PC-3 (cell line): Measurements from ENCODE around the gene SPATA2. TPM values are rescaled to one million over a fixed set of nuclear protein-coding genes. Genes with fewer than 3 reads are reported as not detected.

Experiments used
- ATAC-seq: fragments of 200-7000 bp; cut with Tn5 transposase; 2 replicates; pipeline ENCODE4 v1.9.1; 2020; ENCODE audit warnings: mild to moderate bottlenecking, moderate library complexity
- BruUV-seq: library from RNA; stranded (reverse); fragments of 400-500 nt; replicated peaks from 2 replicates; lab custom pipeline; 2021; lab: Mats Ljungman, UMichigan
- CTCF ChIA-PET: fragments of 300-600 bp; sonication (Branson Sonifier 250); formaldehyde crosslinking; loops from one replicate; lab custom pipeline; 2022; ENCODE audit warnings: antibody characterized with exemption; lab: Charles Lee
- POLR2A ChIA-PET: fragments of 300-600 bp; sonication (Branson Sonifier 250); formaldehyde crosslinking; loops from one replicate; lab custom pipeline; 2022; ENCODE audit warnings: antibody characterized with exemption; ENCODE audit not compliant: unreplicated experiment; lab: Charles Lee
- DNase-seq: peaks from one replicate; pipeline ENCODE4 v3.0.0-alpha.2; 2015
- H2AFZ ChIP-seq: fragments of 300-600 bp; sonication (generic); 2 replicates; pipeline ENCODE4 v1.6.0; 2016; ENCODE audit warnings: antibody characterized with exemption, low read length
- H3F3A ChIP-seq: fragments of 300-600 bp; sonication (generic); one replicate; pipeline ENCODE4 v1.6.0; 2017; ENCODE audit warnings: antibody characterized with exemption, low read length, control low read depth, mild to moderate bottlenecking; ENCODE audit not compliant: unreplicated experiment
- H3K27ac ChIP-seq: fragments of 300-600 bp; sonication (generic); 2 replicates; pipeline ENCODE4 v1.5.1; 2016; ENCODE audit warnings: mild to moderate bottlenecking, low read length
- H3K27me3 ChIP-seq: fragments of 300-600 bp; sonication (generic); 2 replicates; pipeline ENCODE4 v1.6.1; 2016; ENCODE audit warnings: low read length, mixed read lengths
- H3K36me3 ChIP-seq: fragments of 300-600 bp; sonication (generic); 2 replicates; pipeline ENCODE4 v1.6.1; 2016; ENCODE audit warnings: low read depth, mixed run types, low read length, mixed read lengths
- H3K4me1 ChIP-seq: fragments of 300-600 bp; sonication (generic); 2 replicates; pipeline ENCODE4 v1.5.1; 2016; ENCODE audit warnings: low read length; ENCODE audit not compliant: insufficient read depth
- H3K4me2 ChIP-seq: fragments of 300-600 bp; sonication (generic); 2 replicates; pipeline ENCODE4 v1.6.0; 2016; ENCODE audit warnings: low read length
- H3K4me3 ChIP-seq: fragments of 300-600 bp; sonication (generic); 2 replicates; pipeline ENCODE4 v1.5.1; 2016; ENCODE audit warnings: mild to moderate bottlenecking, low read length, mixed read lengths
- H3K79me2 ChIP-seq: fragments of 300-600 bp; sonication (generic); 2 replicates; pipeline ENCODE4 v1.6.1; 2017; ENCODE audit warnings: low read length, mixed read lengths
- H3K9ac ChIP-seq: fragments of 300-600 bp; sonication (generic); 2 replicates; pipeline ENCODE4 v1.6.0; 2016; ENCODE audit warnings: mild to moderate bottlenecking, low read length
- H3K9me2 ChIP-seq: fragments of 300-600 bp; sonication (generic); replicated peaks from 2 replicates; pipeline ENCODE4 v1.6.1; 2016; ENCODE audit warnings: mixed run types, low read length, mixed read lengths
- H3K9me3 ChIP-seq: fragments of 300-600 bp; sonication (generic); 2 replicates; pipeline ENCODE4 v1.6.1; 2016; ENCODE audit warnings: low read length, mixed read lengths
- H4K20me1 ChIP-seq: fragments of 300-600 bp; sonication (generic); 2 replicates; pipeline ENCODE4 v1.6.1; 2016; ENCODE audit warnings: low read length, mixed read lengths
- EZH2 ChIP-seq: fragments of 300-600 bp; sonication (generic); IDR thresholded peaks from one replicate; pipeline ENCODE4 v1.6.1; 2017; ENCODE audit warnings: antibody characterized with exemption, mild to moderate bottlenecking, low read length; ENCODE audit not compliant: unreplicated experiment
- EZH2phosphoT487 ChIP-seq: fragments of 300-600 bp; sonication (generic); IDR thresholded peaks from 2 replicates; pipeline ENCODE4 v1.6.1; 2018; ENCODE audit warnings: mild to moderate bottlenecking, antibody characterized with exemption, low read length, borderline replicate concordance
- intact Hi-C: fragments of 100-400 bp; cut with micrococcal nuclease; formaldehyde crosslinking; loops from 2 replicates; pipeline ENCODE4 v1.9.0; 2023
- total RNA-seq: library from RNA; depleted of rRNA; stranded (reverse); fragments of >200 nt; gene quantifications from 2 replicates; pipeline ENCODE4 v1.2.3, GENCODE V29; 2014
- TF ChIP-seq, protein P1 (sequence below): fragments of 300-600 bp; sonication (generic); conservative IDR thresholded peaks from 2 replicates; pipeline ENCODE4 v1.5.1; 2017; ENCODE audit warnings: antibody characterized with exemption, low read depth, mild to moderate bottlenecking, low read length

Gene SPATA2
- total RNA-seq, 1 experiment from 2014 or later: 7.4 TPM

DNA sequence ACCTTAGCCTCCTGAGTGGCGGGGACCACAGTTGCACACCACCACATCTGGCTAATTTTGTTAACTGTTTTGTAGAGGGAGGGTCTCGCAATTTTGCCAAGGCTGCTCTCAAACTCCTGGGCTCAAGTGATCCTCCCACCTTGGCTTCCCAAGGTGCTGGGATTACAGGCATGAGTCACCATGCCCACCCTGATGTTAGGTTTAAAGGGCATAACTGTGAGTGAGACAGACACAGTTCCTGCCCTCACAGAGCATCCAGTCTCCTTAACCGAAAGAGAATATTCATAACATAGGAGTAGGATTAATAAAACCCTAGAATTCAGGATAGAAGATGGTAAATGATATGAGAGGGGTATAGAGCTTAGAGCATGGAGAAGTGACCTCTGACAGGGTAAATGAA lies 3.1 kb upstream of the SPATA2 start:
- TF ChIP-seq, protein P1, sequence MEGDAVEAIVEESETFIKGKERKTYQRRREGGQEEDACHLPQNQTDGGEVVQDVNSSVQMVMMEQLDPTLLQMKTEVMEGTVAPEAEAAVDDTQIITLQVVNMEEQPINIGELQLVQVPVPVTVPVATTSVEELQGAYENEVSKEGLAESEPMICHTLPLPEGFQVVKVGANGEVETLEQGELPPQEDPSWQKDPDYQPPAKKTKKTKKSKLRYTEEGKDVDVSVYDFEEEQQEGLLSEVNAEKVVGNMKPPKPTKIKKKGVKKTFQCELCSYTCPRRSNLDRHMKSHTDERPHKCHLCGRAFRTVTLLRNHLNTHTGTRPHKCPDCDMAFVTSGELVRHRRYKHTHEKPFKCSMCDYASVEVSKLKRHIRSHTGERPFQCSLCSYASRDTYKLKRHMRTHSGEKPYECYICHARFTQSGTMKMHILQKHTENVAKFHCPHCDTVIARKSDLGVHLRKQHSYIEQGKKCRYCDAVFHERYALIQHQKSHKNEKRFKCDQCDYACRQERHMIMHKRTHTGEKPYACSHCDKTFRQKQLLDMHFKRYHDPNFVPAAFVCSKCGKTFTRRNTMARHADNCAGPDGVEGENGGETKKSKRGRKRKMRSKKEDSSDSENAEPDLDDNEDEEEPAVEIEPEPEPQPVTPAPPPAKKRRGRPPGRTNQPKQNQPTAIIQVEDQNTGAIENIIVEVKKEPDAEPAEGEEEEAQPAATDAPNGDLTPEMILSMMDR: no peak
- TF ChIP-seq EZH2 (no peak), EZH2phosphoT487 (no peak)
- ChIA-PET POLR2A (no interaction called here), CTCF (no interaction called here)
- Histone ChIP-seq H3K9me2 (no peaks in the 10 kb centered on the region), H3F3A (no peaks in the 10 kb centered on the region), H3K4me3 (no peak overlapping the region), H3K4me1 (peaks cover 21% of the 10 kb centered on the region), H4K20me1 (peaks cover 12% of the 10 kb centered on the region), H3K9me3 (no peaks in the 10 kb centered on the region), H3K4me2 (no peak overlapping the region), H3K9ac (no peak overlapping the region), H2AFZ (no peak overlapping the region), H3K27me3 (no peaks in the 10 kb centered on the region), H3K79me2 (peaks cover 24% of the 10 kb centered on the region), H3K27ac (no peak overlapping the region), H3K36me3 (no peaks in the 10 kb centered on the region)
- ATAC-seq: no peak
- BruUV-seq: no TSS peak
- intact Hi-C loops: no loop called here
- DNase-seq: no peak

DNA sequence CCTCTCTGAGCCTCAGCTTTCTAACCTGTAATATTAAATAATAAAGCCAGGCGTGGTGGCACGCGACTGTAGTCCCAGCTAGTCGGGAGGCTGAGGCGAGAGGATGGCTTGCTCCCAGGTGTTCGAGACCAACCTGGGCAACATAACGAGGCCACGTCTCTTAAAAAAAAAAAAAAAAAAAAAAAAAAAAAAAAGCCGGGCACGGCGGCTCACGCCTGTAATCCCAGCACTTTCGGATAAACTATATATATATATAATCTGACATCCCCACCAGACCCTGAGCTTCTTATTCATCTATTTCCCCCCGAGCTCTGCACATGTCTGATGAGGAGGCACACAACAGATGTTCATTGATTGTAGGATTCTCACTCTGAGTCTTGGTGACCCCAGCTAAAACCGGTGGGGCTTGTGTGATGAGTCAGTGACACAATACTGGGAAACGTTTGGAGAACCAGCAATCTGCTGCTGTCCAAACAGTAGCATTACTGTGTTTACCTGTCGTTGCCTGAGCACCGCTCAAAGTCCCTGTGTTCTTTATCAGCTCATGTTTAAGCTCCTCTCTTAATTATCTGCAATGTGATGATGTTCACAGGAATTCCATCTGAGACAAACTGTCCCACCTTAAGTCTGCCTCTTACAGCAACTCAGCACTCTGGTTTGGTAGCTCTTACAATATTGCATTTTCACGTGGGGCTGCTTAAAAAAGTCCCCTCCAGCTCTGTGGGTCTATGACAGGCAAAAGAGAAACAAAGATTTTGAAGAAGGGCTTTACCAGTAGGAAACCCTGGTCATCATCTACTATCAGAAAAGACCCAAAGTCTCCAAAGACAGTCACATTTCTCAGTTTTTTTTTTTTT lies 1.0 kb upstream of the SPATA2 start:
- CTCF ChIA-PET: interaction anchor here (0.6 to 1.5 kb wide), 5 partner anchors 16 to 375 kb away, joined by 3 to 5 read pairs (median 3); no protein-coding TSS in a partner anchor
- H3K9me2 ChIP-seq: no peaks in the 10 kb centered on the region
- peak; percentile 95 for DNase-seq

More for the DNA sequence above, 1.0 kb upstream of the SPATA2 start:
- Histone ChIP-seq H3K36me3 (no peaks in the 10 kb centered on the region), H3K27ac (peak overlapping the region; percentile 96), H3K9me3 (no peaks in the 10 kb centered on the region), H4K20me1 (peaks cover 18% of the 10 kb centered on the region), H3K4me1 (peaks cover 23% of the 10 kb centered on the region), H3K4me2 (peak overlapping the region; percentile 98), H3K27me3 (no peaks in the 10 kb centered on the region), H3K9ac (peak overlapping the region; percentile 96), H2AFZ (peak overlapping the region; percentile 98), H3K4me3 (peak overlapping the region; percentile 81), H3K79me2 (peaks cover 45% of the 10 kb centered on the region), H3F3A (no peaks in the 10 kb centered on the region)
- intact Hi-C loops: loop anchor here (1.0 kb wide), 1 partner anchor 12 kb away; no protein-coding TSS in a partner anchor
- no TSS peak for BruUV-seq
- ATAC-seq: peak; percentile 55
- POLR2A ChIA-PET: interaction anchor here (0.6 to 1.3 kb wide), 6 partner anchors 16 to 856 kb away, joined by 3 to 25 read pairs (median 4); no protein-coding TSS in a partner anchor
- TF ChIP-seq EZH2: no peak
- TF ChIP-seq EZH2phosphoT487: no peak
- TF ChIP-seq, protein P1: no peak
